Keratinocyte (primary cell): Measurements from ENCODE around the gene TMC2.

Source experiments
- CTCF ChIP-seq, 3 experiments: IDR thresholded peaks in 1 of 3; conservative IDR thresholded peaks in 1 of 3; optimal IDR thresholded peaks in 1 of 3; 2 replicates in 2 of 3; 3 replicates in 1 of 3; pipeline versions ENCODE3 to v1.5.1; 2011; ENCODE audit warnings: low read length in 3 of 3, mild to moderate bottlenecking in 3 of 3, moderate library complexity in 2 of 3, control low read depth in 1 of 3, inconsistent platforms in 1 of 3; ENCODE audit not compliant: insufficient read depth in 2 of 3; ENCODE audit errors: extremely low read depth in 1 of 3
- EZH2 ChIP-seq: IDR thresholded peaks from one replicate; pipeline ENCODE4 v1.6.1; 2012; ENCODE audit warnings: inconsistent platforms, mild to moderate bottlenecking, low read length, moderate library complexity

- TF ChIP-seq CTCF (optimal IDR thresholded peaks at IDR 0.05 in 1 of 3, IDR thresholded peaks at IDR 0.05 in 1 of 3, conservative IDR thresholded peaks at IDR 0.05 in 1 of 3; ENCODE audit: extremely low read depth in 1 of 3, insufficient read depth in 2 of 3, low read length in 3 of 3) (no peak), EZH2 (no peak)
Observed at GRCh38 chr20:2519115-2519809, 17.1 kb upstream of the TMC2 start.
